GM23248 (cell line): ENCODE data around the gene RPL13A. TPM values are rescaled to one million over a fixed set of nuclear protein-coding genes. Genes with fewer than 3 reads are reported as not detected.

Source experiments
- DNase-seq: peaks from one replicate; pipeline ENCODE4 v3.0.0-alpha.2; 2015
- H2AFZ ChIP-seq: fragments of 200-600 bp; sonication (generic); 2 replicates; pipeline ENCODE4 v1.6.1; 2016; ENCODE audit warnings: antibody characterized with exemption
- H3F3A ChIP-seq: fragments of 200-600 bp; sonication (generic); 2 replicates; pipeline ENCODE4 v1.6.1; 2016; ENCODE audit warnings: mild to moderate bottlenecking, antibody characterized with exemption, mixed run types; ENCODE audit not compliant: insufficient read depth
- H3K27ac ChIP-seq: fragments of 200-600 bp; sonication (generic); 2 replicates; pipeline ENCODE4 v1.5.1; 2016; ENCODE audit warnings: mild to moderate bottlenecking
- H3K27me3 ChIP-seq: fragments of 200-600 bp; sonication (generic); replicated peaks from 2 replicates; pipeline ENCODE4 v1.6.1; 2016; ENCODE audit warnings: mild to moderate bottlenecking; ENCODE audit not compliant: insufficient read depth
- H3K36me3 ChIP-seq: fragments of 200-600 bp; sonication (generic); 2 replicates; pipeline ENCODE4 v1.6.1; 2016; ENCODE audit warnings: low read depth, mild to moderate bottlenecking
- H3K4me1 ChIP-seq: fragments of 200-600 bp; sonication (generic); 2 replicates; pipeline ENCODE4 v1.6.1; 2016; ENCODE audit warnings: mild to moderate bottlenecking; ENCODE audit not compliant: insufficient read depth
- H3K4me2 ChIP-seq: fragments of 200-600 bp; sonication (generic); one replicate; pipeline ENCODE4 v1.6.1; 2016; ENCODE audit warnings: mild to moderate bottlenecking; ENCODE audit not compliant: unreplicated experiment
- H3K4me3 ChIP-seq: fragments of 200-600 bp; sonication (generic); 2 replicates; pipeline ENCODE4 v1.5.1; 2016; ENCODE audit warnings: mild to moderate bottlenecking
- H3K79me2 ChIP-seq: fragments of 200-600 bp; sonication (generic); 2 replicates; pipeline ENCODE4 v1.6.1; 2016; ENCODE audit warnings: mild to moderate bottlenecking; ENCODE audit not compliant: insufficient read depth
- H3K9ac ChIP-seq: fragments of 200-600 bp; sonication (generic); 2 replicates; pipeline ENCODE4 v1.6.1; 2016; ENCODE audit warnings: mild to moderate bottlenecking
- H3K9me2 ChIP-seq: fragments of 200-600 bp; sonication (generic); 2 replicates; pipeline ENCODE4 v1.6.1; 2016; ENCODE audit warnings: mixed run types, mild to moderate bottlenecking, moderate library complexity; ENCODE audit not compliant: insufficient read depth
- H3K9me3 ChIP-seq: fragments of 200-600 bp; sonication (generic); one replicate; pipeline ENCODE4 v1.6.1; 2017; ENCODE audit warnings: low read depth
- H4K20me1 ChIP-seq: fragments of 200-600 bp; sonication (generic); 2 replicates; pipeline ENCODE4 v1.6.0; 2016; ENCODE audit not compliant: insufficient read depth
- EZH2 ChIP-seq: fragments of 200-600 bp; sonication (generic); IDR thresholded peaks from 2 replicates; pipeline ENCODE4 v1.6.1; 2018; ENCODE audit warnings: antibody characterized with exemption, mild to moderate bottlenecking; ENCODE audit not compliant: insufficient read depth, poor library complexity, severe bottlenecking
- EZH2phosphoT487 ChIP-seq: fragments of 200-600 bp; sonication (generic); IDR thresholded peaks from 2 replicates; pipeline ENCODE4 v1.6.1; 2018; ENCODE audit warnings: antibody characterized with exemption, moderate library complexity, mild to moderate bottlenecking, low read depth; ENCODE audit not compliant: insufficient read depth
- WGBS, 2 experiments: methylation state at CpG; one replicate each; pipeline ENCODE4 v1.1.6; 2015 to 2017; ENCODE audit warnings: low lambda C conversion rate in 2 of 2, low coverage in 1 of 2; ENCODE audit errors: missing lambda C conversion rate in 2 of 2; 5-methylcytosine and 5-hydroxymethylcytosine counted together
- in situ Hi-C: fragments of 300-500 bp; cut with MboI; formaldehyde crosslinking; loops from 2 replicates; pipeline ENCODE4 v1.15.0; 2020
- polyA plus RNA-seq: library from polyadenylated mRNA; unstranded; fragments of >200 nt; fragmentation: Nextera tagmentation; extraction: Ambion mirVana; gene quantifications from 2 replicates; pipeline ENCODE4 v1.2.1, GENCODE V29; 2016
- total RNA-seq: library from RNA; depleted of rRNA; stranded (reverse); fragments of >200 nt; shearing (Covaris generic); gene quantifications from 2 replicates; pipeline ENCODE4 v1.2.3, GENCODE V29; 2014

The RPL13A gene
- total and polyA plus RNA-seq, 2 experiments from 2014 or later = 893 to 2,272 TPM

- no peak within 1 kb of the TSS for H3K9ac ChIP-seq
- peaks cover 35% of the 10 kb centered on the region for H3K27me3 ChIP-seq
- H3K9me2 ChIP-seq = no peaks in the 10 kb centered on the region
- in situ Hi-C loops = no loop called here
- peaks cover 13% of the 10 kb centered on the region for H3F3A ChIP-seq
- peak within 1 kb of the TSS; percentile 91 for H2AFZ ChIP-seq
- DNase-seq = peak; percentile 45
- H3K4me1 ChIP-seq = no peaks in the 10 kb centered on the region
- H3K36me3 ChIP-seq = no peaks in the 10 kb centered on the region
- H3K4me2 ChIP-seq = peak within 1 kb of the TSS; percentile 37
- no peaks in the 10 kb centered on the region for H3K9me3 ChIP-seq
- 3 to 6% methylated on average over 17 to 27 of the region's 56 CpGs for WGBS, 2 experiments
- peak within 1 kb of the TSS; percentile 82; the same call in 1 of the 2 replicates for H3K4me3 ChIP-seq
- H3K27ac ChIP-seq = no peak within 1 kb of the TSS
- no peaks in the 10 kb centered on the region for H3K79me2 ChIP-seq
- no peaks in the 10 kb centered on the region for H4K20me1 ChIP-seq
- TF ChIP-seq EZH2phosphoT487 = no peak
- TF ChIP-seq EZH2 = no peak
Measured at GRCh38 chr19:49441210-49441959, 46.0 kb upstream of the RPL13A start, which contains the start of gene SLC17A7. TSS of gene SLC17A7 (minus strand) at chr19:49441527. CDS start at chr19:49441379, 148 bp downstream.

- no peak for TF ChIP-seq EZH2phosphoT487
- TF ChIP-seq EZH2 = no peak
- WGBS, 2 experiments = 3 to 7% methylated on average over 11 to 14 of the region's 14 CpGs
- in situ Hi-C loops = no loop called here
- Histone ChIP-seq H3K36me3 (no peaks in the 10 kb centered on the region), H3K27ac (no peak overlapping the region), H3K9ac (no peak overlapping the region), H4K20me1 (no peaks in the 10 kb centered on the region), H3K9me2 (no peaks in the 10 kb centered on the region), H3K4me2 (peak overlapping the region; percentile 37), H3K79me2 (no peaks in the 10 kb centered on the region), H3K27me3 (peaks cover 29% of the 10 kb centered on the region), H3K9me3 (no peaks in the 10 kb centered on the region), H2AFZ (peak overlapping the region; percentile 91), H3K4me3 (peak overlapping the region; percentile 82; the same call in 1 of the 2 replicates), H3K4me1 (no peaks in the 10 kb centered on the region), H3F3A (peaks cover 13% of the 10 kb centered on the region)
- DNase-seq = no peak
Measured at GRCh38 chr19:49441960-49442350, 45.5 kb upstream of the RPL13A start.

- no peak for TF ChIP-seq EZH2phosphoT487
- no peak for TF ChIP-seq EZH2
- Histone ChIP-seq H3F3A (peaks cover 13% of the 10 kb centered on the region), H3K27ac (no peak overlapping the region), H3K79me2 (no peaks in the 10 kb centered on the region), H2AFZ (peak overlapping the region; percentile 91), H3K9me3 (no peaks in the 10 kb centered on the region), H3K36me3 (no peaks in the 10 kb centered on the region), H3K4me2 (peak overlapping the region; percentile 37), H3K27me3 (peaks cover 28% of the 10 kb centered on the region), H3K4me1 (no peaks in the 10 kb centered on the region), H3K9ac (no peak overlapping the region), H4K20me1 (no peaks in the 10 kb centered on the region), H3K4me3 (peak overlapping the region; percentile 82; the same call in 1 of the 2 replicates), H3K9me2 (no peaks in the 10 kb centered on the region)
- in situ Hi-C loops = no loop called here
- 3 to 12% methylated on average over 7 to 11 of the region's 11 CpGs for WGBS, 2 experiments
- peak; percentile 36 for DNase-seq
Measured at GRCh38 chr19:49442354-49442753, 45.1 kb upstream of the RPL13A start.

GRCh38 chr19:49442771-49443365 lies 44.5 kb upstream of the RPL13A start:
- peak overlapping the region; percentile 34; the same call in 1 of the 2 replicates for H3K27ac ChIP-seq
- H3K4me2 ChIP-seq = peak overlapping the region; percentile 83
- in situ Hi-C loops = no loop called here
- peak overlapping the region; percentile 91 for H2AFZ ChIP-seq
- H4K20me1 ChIP-seq = no peaks in the 10 kb centered on the region
- peak overlapping the region; percentile 82 for H3K4me3 ChIP-seq
- H3K4me1 ChIP-seq = no peaks in the 10 kb centered on the region
- no peaks in the 10 kb centered on the region for H3K79me2 ChIP-seq
- peak; percentile 92 for DNase-seq
- no peaks in the 10 kb centered on the region for H3K9me2 ChIP-seq
- H3K9me3 ChIP-seq = no peaks in the 10 kb centered on the region
- no peaks in the 10 kb centered on the region for H3K36me3 ChIP-seq
- peaks cover 13% of the 10 kb centered on the region for H3F3A ChIP-seq
- H3K27me3 ChIP-seq = peaks cover 28% of the 10 kb centered on the region
- TF ChIP-seq EZH2phosphoT487 (no peak), EZH2 (no peak)
- peak overlapping the region; percentile 69 for H3K9ac ChIP-seq
- 2 to 3% methylated on average over 24 to 43 of the region's 43 CpGs for WGBS, 2 experiments
